Rectal smooth muscle tissue (tissue), 1 donor: Measurements from ENCODE around the gene KIAA1614.
A peak's percentile ranks its signal among the peaks of the same experiment; 100 is the strongest.
"Not testable (repeated sequence)": the region's sequence is repeated elsewhere in the genome, so short reads cannot be mapped to it uniquely, and the experiment has no call there.

Experiments used
- H3K27ac ChIP-seq: one replicate; pipeline ENCODE4 v1.7.0; 2013; ENCODE audit warnings: low read depth, low read length, inconsistent platforms
- H3K27me3 ChIP-seq: one replicate; pipeline ENCODE4 v1.7.0; 2013; ENCODE audit warnings: low read length; ENCODE audit not compliant: control insufficient read depth, insufficient read depth
- H3K36me3 ChIP-seq: one replicate; pipeline ENCODE4 v1.7.0; 2013; ENCODE audit warnings: low read length; ENCODE audit not compliant: control insufficient read depth, insufficient read depth
- H3K4me1 ChIP-seq: one replicate; pipeline ENCODE4 v1.7.0; 2013; ENCODE audit warnings: low read length; ENCODE audit not compliant: control insufficient read depth, insufficient read depth
- H3K4me3 ChIP-seq: one replicate; pipeline ENCODE4 v1.7.0; 2013; ENCODE audit warnings: low read length
- H3K9ac ChIP-seq: one replicate; pipeline ENCODE4 v1.7.0; 2013; ENCODE audit warnings: low read length

Gene KIAA1614

DNA sequence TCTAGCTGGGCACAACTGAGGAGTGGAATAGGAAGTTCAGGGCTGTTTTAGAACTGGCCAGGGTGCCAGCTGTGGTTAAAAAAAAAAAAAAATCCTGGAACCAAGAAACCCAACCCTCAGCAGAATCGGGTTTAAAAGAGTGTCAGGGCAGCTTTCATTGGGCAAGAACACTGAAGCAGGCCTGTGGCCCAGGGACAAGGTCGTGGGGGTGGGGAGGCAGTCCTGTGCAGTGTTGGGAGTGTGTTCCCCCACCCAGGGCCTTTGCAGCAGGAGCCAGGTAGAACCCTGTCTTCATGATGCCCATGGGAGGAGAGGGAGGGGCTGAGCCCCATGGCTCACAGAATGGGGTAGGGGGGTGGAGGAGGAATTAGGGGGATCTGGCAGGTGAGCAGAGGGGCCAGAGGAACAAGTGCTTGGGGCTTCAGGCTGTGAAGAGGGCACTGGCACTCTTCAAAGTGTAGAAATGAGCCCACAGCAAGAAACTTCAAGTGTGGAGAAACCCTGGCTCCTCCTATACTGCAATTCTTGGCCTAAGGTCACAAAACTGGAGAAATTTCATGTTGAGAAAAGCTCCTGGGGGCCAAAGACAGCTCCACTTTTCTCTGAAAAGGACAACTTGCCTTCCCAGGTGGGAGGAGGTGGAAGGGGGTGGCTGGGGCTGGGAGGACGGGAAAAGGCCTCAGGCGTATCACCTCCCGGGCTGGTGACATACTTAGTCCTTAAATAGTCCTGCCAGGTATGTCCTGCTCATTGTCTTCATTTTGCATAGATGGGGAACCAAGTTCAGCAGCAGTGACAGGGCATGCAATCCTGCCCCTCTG, 39.3 kb downstream of the KIAA1614 start:
- peaks cover 3% of the 10 kb centered on the region for H3K4me1 ChIP-seq
- no peaks in the 10 kb centered on the region for H3K27me3 ChIP-seq
- no peak overlapping the region for H3K9ac ChIP-seq
- H3K4me3 ChIP-seq = no peak overlapping the region
- no peak overlapping the region for H3K27ac ChIP-seq
- peaks cover 3% of the 10 kb centered on the region for H3K36me3 ChIP-seq

- Histone ChIP-seq H3K4me1 (peaks cover 3% of the 10 kb centered on the region), H3K27me3 (no peaks in the 10 kb centered on the region), H3K4me3 (no peak overlapping the region), H3K9ac (no peak overlapping the region), H3K27ac (no peak overlapping the region), H3K36me3 (peaks cover 3% of the 10 kb centered on the region)
These were observed 39.9 kb downstream of the KIAA1614 start for GRCh38 chr1:180952657-180953013.

DNA sequence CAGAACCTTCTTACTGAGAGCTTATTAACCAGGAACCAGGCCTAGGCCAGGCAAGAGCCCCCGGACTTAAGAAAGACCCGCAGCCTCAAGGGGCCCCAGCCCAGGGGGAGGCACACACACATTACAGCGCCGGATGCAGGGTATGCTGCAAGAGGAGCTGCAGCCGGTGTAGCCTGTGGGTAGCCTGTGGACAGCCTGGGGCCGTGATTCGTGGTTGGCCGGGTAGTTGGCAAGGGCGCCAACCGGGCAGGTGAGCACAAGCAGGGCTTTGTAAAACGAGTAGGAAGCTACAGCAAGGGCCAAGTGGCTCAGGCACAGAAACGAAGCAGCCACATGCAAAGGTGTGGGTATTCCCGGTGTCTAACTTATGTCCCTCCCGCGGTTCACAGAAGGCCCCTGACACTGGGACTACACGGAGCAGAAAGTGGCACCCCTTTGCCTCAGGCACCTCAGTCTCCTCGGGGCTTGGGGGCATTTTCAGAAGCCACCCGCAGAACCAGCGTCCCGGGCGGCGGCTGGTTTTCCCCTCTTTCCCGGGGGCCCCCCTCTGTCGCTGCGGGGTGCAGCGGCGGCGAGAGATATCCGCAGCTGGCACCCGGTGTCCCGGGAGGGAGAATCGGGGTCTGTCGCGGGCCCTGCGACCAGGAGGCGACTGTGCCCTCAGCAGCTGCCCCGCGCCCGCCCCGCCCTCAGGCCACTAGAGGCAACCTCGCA, 40.8 kb downstream of the KIAA1614 start:
- peak overlapping the region; percentile 67 for H3K4me3 ChIP-seq
- H3K9ac ChIP-seq = peak overlapping the region; percentile 34
- peaks cover 3% of the 10 kb centered on the region for H3K4me1 ChIP-seq
- no peak overlapping the region for H3K27ac ChIP-seq
- H3K27me3 ChIP-seq = no peaks in the 10 kb centered on the region
- peaks cover 3% of the 10 kb centered on the region for H3K36me3 ChIP-seq

- Histone ChIP-seq H3K4me3 (peak overlapping the region; percentile 67), H3K4me1 (peaks cover 3% of the 10 kb centered on the region), H3K27ac (peak overlapping the region; percentile 79), H3K27me3 (no peaks in the 10 kb centered on the region), H3K36me3 (peaks cover 3% of the 10 kb centered on the region), H3K9ac (no peak overlapping the region)
These were observed 41.5 kb downstream of the KIAA1614 start for GRCh38 chr1:180954005-180954800.

DNA sequence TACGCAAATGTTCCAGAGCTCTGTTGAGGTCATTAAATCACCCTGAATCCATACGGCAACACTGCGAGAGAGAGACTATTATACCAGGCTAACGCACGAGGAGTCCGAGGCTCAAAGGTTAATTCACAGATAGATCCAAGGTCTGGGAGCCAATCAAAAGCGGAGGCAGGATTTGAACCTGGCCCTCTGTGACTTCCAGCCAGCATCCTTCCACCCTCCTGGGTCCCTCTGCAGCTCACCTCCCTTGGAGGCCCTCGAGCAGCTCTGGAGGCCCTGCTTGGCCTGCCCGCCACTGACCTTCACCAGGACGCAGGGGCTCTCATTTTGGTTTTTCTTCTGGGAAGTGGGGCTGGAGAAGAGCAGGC, 42.1 kb downstream of the KIAA1614 start:
- H3K27me3 ChIP-seq = no peaks in the 10 kb centered on the region
- H3K9ac ChIP-seq = no peak overlapping the region
- H3K27ac ChIP-seq = peak overlapping the region; percentile 79
- H3K4me3 ChIP-seq = peak overlapping the region; percentile 67
- peaks cover 3% of the 10 kb centered on the region for H3K4me1 ChIP-seq
- peaks cover 3% of the 10 kb centered on the region for H3K36me3 ChIP-seq

DNA sequence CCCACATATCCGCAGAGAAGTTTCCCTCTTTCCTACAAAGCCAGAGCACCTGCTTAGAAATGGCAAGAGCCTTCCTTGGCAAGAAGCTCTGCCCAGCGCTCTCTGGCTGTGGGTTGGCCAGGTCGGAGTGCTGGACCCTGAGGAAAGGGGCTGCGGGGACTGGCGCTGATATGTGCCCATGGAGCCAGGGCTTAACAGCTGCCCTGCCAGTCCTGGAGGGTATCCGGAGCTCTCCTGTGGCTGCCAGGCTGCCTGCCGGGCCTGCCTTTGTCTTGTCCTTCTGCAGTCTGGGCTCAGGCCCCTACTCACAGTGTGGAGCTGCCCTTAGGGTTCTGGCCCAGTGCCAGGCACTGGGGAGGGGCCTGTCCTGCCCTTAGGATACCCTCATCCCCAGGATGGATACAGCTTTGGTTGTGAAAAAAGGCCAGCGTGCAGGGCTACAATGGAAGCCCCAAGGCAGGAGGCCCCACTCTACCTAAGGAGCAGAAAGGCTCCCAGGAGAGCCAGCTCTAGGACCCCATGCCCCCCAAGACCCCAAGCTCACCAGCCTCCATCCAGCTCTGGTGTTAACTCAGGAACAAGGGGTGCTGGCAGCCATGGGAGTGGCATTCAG, 43.4 kb downstream of the KIAA1614 start:
- Histone ChIP-seq H3K9ac (no peak overlapping the region), H3K36me3 (no peaks in the 10 kb centered on the region), H3K4me3 (no peak overlapping the region), H3K27me3 (no peaks in the 10 kb centered on the region), H3K27ac (no peak overlapping the region), H3K4me1 (peaks cover 3% of the 10 kb centered on the region)

- H3K27ac ChIP-seq = not testable (repeated sequence)
These were observed 46.9 kb downstream of the KIAA1614 start for GRCh38 chr1:180959620-180960019.

DNA sequence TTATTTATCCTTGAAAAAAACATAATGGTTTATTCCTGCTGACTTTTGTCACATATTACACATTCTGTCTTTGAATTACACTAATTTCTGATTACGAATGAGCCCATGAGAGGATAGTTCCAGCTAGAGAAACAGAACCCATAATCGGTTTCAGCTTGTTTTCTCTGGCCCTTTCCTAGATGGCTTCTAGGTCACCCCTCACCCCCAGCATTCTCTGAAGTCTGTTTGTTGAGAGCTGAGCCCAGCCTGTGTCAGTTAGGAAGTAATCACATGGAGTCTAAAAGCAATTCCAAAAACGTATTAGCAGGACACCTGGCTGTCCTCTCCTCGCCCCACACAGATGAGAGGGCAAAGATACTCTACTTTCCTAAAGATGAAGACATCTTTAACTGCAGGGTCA, 48.9 kb downstream of the KIAA1614 start:
- no peaks in the 10 kb centered on the region for H3K27me3 ChIP-seq
- no peak overlapping the region for H3K4me3 ChIP-seq
- H3K9ac ChIP-seq = no peak overlapping the region
- H3K27ac ChIP-seq = no peak overlapping the region
- no peaks in the 10 kb centered on the region for H3K36me3 ChIP-seq
- no peaks in the 10 kb centered on the region for H3K4me1 ChIP-seq

More at GRCh38 chr1:180959620-180960019, 46.9 kb downstream of the KIAA1614 start:
- H3K4me3 ChIP-seq, H3K27me3 ChIP-seq, H3K9ac ChIP-seq, H3K36me3 ChIP-seq, H3K4me1 ChIP-seq: not testable (repeated sequence)

DNA sequence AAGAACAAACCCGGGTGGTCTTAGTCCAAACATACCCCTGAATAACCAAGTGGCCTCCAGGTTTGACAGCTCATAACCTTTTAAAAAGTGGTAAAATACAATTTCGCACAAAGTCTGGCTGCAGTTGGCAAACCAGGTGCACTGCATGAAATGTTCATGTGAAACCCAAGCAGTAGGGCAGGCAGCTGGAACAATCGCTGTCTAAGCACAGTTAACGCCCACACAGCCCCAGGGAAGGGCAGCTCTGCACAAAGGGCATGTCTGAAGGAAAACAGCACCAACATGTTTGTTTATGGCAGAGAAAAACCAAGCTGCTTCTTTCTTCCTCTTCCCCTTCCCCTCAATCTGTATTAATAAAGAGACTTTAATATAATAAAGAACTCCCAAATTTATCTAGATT, 49.5 kb downstream of the KIAA1614 start:
- Histone ChIP-seq H3K9ac (no peak overlapping the region), H3K36me3 (no peaks in the 10 kb centered on the region), H3K27me3 (no peaks in the 10 kb centered on the region), H3K4me3 (no peak overlapping the region), H3K27ac (no peak overlapping the region), H3K4me1 (no peaks in the 10 kb centered on the region)

- H3K4me1 ChIP-seq = no peaks in the 10 kb centered on the region
- H3K9ac ChIP-seq = no peak overlapping the region
- H3K4me3 ChIP-seq = no peak overlapping the region
- H3K27ac ChIP-seq = no peak overlapping the region
- H3K27me3 ChIP-seq = no peaks in the 10 kb centered on the region
- H3K36me3 ChIP-seq = no peaks in the 10 kb centered on the region
These were observed 51.4 kb downstream of the KIAA1614 start for GRCh38 chr1:180964056-180964455.

- no peak overlapping the region for H3K4me3 ChIP-seq
- H3K36me3 ChIP-seq = no peaks in the 10 kb centered on the region
- no peaks in the 10 kb centered on the region for H3K4me1 ChIP-seq
- no peaks in the 10 kb centered on the region for H3K27me3 ChIP-seq
- no peak overlapping the region for H3K9ac ChIP-seq
- no peak overlapping the region for H3K27ac ChIP-seq
These were observed 51.9 kb downstream of the KIAA1614 start for GRCh38 chr1:180964595-180964994.

- Histone ChIP-seq H3K9ac (no peak overlapping the region), H3K36me3 (no peaks in the 10 kb centered on the region), H3K4me1 (no peaks in the 10 kb centered on the region), H3K27ac (no peak overlapping the region), H3K27me3 (no peaks in the 10 kb centered on the region), H3K4me3 (no peak overlapping the region)
These were observed 53.6 kb downstream of the KIAA1614 start for GRCh38 chr1:180966312-180966711.
